AG04450 (cell line): ENCODE results near the gene SPDYE6. TPM values are rescaled to one million over a fixed set of nuclear protein-coding genes. Genes with fewer than 3 reads are reported as not detected.

Source experiments
- CTCF ChIA-PET: fragments of 300-600, 350-600 bp; formaldehyde crosslinking; extraction: SDS; loops from one replicate; lab custom pipeline; 2022; ENCODE audit warnings: antibody characterized with exemption, inconsistent platforms; lab: Charles Lee
- POLR2A ChIA-PET: fragments of 350-600 bp; formaldehyde crosslinking; extraction: SDS; loops from one replicate; lab custom pipeline; 2021; ENCODE audit warnings: antibody characterized with exemption, inconsistent platforms; lab: Yijun Ruan, JAX
- DNase-seq: peaks from one replicate; pipeline ENCODE4 v3.0.0-alpha.2; 2011; ENCODE audit warnings: low read depth, low spot score
- H3K27ac ChIP-seq: one replicate; pipeline ENCODE4 v1.5.1; 2012; ENCODE audit warnings: low read depth, low read length, control low read depth
- H3K27me3 ChIP-seq: one replicate; pipeline ENCODE4 v1.6.0; 2012; ENCODE audit warnings: low read length; ENCODE audit not compliant: control insufficient read depth, insufficient read depth
- H3K4me3 ChIP-seq: 2 replicates; pipeline ENCODE4 v1.5.1; 2011; ENCODE audit warnings: mild to moderate bottlenecking, low read depth, low read length, control low read depth
- H3K9me3 ChIP-seq: 2 replicates; pipeline ENCODE4 v1.5.1; 2012; ENCODE audit warnings: low read length; ENCODE audit not compliant: control insufficient read depth, insufficient read depth
- polyA plus RNA-seq: library from polyadenylated mRNA; depleted of rRNA; stranded (reverse); fragments of >200 nt; gene quantifications from 2 replicates; pipeline ENCODE4 v1.2.3, GENCODE V29; 2011
- TF ChIP-seq, protein P1 (sequence below): IDR thresholded peaks from 2 replicates; pipeline ENCODE4 v1.5.1; 2011; ENCODE audit warnings: low read depth, low read length, control low read depth, inconsistent platforms

Gene SPDYE6
- polyA plus RNA-seq, 1 experiment = not detected

- CTCF ChIA-PET = no interaction called here
- no peak overlapping the region for H3K4me3 ChIP-seq
- H3K9me3 ChIP-seq = no peaks in the 10 kb centered on the region
- H3K27me3 ChIP-seq = peaks cover 9% of the 10 kb centered on the region
- POLR2A ChIA-PET = no interaction called here
- H3K27ac ChIP-seq = no peak overlapping the region
- DNase-seq = no peak
- TF ChIP-seq, protein P1, sequence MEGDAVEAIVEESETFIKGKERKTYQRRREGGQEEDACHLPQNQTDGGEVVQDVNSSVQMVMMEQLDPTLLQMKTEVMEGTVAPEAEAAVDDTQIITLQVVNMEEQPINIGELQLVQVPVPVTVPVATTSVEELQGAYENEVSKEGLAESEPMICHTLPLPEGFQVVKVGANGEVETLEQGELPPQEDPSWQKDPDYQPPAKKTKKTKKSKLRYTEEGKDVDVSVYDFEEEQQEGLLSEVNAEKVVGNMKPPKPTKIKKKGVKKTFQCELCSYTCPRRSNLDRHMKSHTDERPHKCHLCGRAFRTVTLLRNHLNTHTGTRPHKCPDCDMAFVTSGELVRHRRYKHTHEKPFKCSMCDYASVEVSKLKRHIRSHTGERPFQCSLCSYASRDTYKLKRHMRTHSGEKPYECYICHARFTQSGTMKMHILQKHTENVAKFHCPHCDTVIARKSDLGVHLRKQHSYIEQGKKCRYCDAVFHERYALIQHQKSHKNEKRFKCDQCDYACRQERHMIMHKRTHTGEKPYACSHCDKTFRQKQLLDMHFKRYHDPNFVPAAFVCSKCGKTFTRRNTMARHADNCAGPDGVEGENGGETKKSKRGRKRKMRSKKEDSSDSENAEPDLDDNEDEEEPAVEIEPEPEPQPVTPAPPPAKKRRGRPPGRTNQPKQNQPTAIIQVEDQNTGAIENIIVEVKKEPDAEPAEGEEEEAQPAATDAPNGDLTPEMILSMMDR = no peak
These were observed 32.4 kb downstream of the SPDYE6 start for GRCh38 chr7:102323914-102324195.

DNA sequence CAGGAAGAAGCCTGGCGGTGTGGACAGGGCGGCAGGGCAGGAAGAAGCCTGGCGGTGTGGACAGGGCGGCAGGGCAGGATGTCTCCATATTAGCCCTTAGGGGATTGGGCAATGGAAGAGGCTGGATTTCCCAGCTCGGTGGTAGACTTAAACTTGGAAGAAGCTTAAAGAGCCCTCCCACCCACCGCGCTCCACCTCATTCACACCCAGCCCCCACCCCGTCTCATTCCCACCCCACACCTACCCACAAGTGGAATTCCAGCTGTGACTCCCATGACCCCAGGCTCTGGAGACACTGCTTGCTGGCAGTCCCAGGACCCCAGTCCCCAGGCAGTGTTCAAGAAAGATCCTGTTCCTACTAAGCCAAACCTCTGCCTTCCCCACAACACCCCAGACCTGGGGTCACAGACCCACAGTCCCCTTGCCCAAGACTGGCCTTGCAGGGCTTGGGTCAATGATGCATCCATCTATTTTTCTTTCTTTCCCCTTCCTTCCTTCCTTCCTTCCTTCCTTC is 34.0 kb downstream of the SPDYE6 start:
- TF ChIP-seq, protein P1 = no peak
- DNase-seq = no peak
- Histone ChIP-seq H3K27me3 (peaks cover 6% of the 10 kb centered on the region), H3K9me3 (no peaks in the 10 kb centered on the region), H3K27ac (no peak overlapping the region), H3K4me3 (no peak overlapping the region)
- ChIA-PET CTCF (no interaction called here), POLR2A (no interaction called here)

DNA sequence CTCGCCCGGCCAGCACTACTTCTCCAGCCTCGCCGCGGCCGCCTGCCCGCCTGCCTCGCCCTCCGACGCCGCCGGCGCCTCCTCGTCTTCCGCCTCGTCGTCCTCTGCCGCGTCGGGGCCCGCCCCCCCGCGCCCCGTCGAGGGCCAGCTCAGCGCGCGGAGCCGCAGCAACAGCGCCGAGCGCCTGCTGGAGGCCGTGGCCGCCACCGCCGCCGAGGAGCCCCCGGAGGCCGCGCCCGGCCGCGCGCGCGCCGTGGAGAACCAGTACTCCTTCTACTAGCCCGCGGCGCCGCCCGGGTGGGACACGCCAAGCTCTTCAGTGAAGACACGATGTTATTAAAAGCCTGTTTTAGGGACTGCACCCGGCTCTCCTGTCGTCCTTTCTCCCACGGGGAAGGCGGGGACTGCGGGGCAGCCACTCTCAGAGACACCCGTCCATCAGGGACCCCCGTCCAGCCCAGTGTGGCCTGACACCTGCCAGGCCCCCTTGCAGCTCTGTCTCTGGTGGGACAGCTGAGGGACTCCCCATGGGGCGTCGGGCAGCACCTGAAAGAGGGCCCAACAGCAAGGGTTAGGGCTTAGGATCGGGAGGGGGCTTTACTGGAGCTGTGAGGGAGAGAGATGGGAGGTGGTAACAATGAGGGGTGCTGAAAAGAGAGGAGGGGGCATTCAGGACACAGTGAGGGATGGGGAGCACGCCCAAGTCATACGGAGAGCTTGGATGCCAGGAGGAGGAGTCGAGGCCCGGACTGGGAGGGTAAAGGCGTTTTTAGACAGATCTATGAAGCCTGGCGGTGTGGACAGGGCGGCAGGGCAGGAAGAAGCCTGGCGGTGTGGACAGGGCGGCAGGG is 34.7 kb downstream of the SPDYE6 start:
- no peak overlapping the region for H3K27ac ChIP-seq
- H3K9me3 ChIP-seq = no peaks in the 10 kb centered on the region
- H3K27me3 ChIP-seq = peaks cover 3% of the 10 kb centered on the region
- no peak for DNase-seq
- TF ChIP-seq, protein P1 = no peak
- H3K4me3 ChIP-seq = no peak overlapping the region
- POLR2A ChIA-PET = no interaction called here
- CTCF ChIA-PET = no interaction called here

- Histone ChIP-seq H3K4me3 (no peak overlapping the region), H3K9me3 (no peaks in the 10 kb centered on the region), H3K27ac (no peak overlapping the region), H3K27me3 (peaks cover 3% of the 10 kb centered on the region)
- POLR2A ChIA-PET = no interaction called here
- TF ChIP-seq, protein P1 = no peak
- CTCF ChIA-PET = no interaction called here
- no peak for DNase-seq
These were observed 35.5 kb downstream of the SPDYE6 start for GRCh38 chr7:102320601-102321350.

- POLR2A ChIA-PET = no interaction called here
These were observed 36.1 kb downstream of the SPDYE6 start for GRCh38 chr7:102320181-102320580.

More at GRCh38 chr7:102320181-102320580, 36.1 kb downstream of the SPDYE6 start:
- TF ChIP-seq, protein P1 = no peak
- Histone ChIP-seq H3K9me3 (no peaks in the 10 kb centered on the region), H3K4me3 (no peak overlapping the region), H3K27me3 (peaks cover 3% of the 10 kb centered on the region), H3K27ac (no peak overlapping the region)
- no peak for DNase-seq
- CTCF ChIA-PET = no interaction called here
